Liver (tissue), 9 donors: ENCODE data around the gene ACSM2B. TPM values are rescaled to one million over a fixed set of nuclear protein-coding genes. Genes with fewer than 3 reads are reported as not detected.

ENCODE experiments used
- DNase-seq: peaks from one replicate; pipeline ENCODE4 v3.0.0-alpha.2; 2017; ENCODE audit warnings: low spot score
- H3K27ac ChIP-seq, 2 donors: one replicate each; pipeline ENCODE4 v1.7.0; 2013; ENCODE audit warnings: inconsistent platforms in 2 of 2, low read length in 2 of 2, control low read depth in 1 of 2, low read depth in 1 of 2, mild to moderate bottlenecking in 1 of 2
- H3K27me3 ChIP-seq, 4 donors: one replicate each; pipeline versions ENCODE4 v1.6.1 to v1.7.0; 2013; ENCODE audit warnings: low read length in 3 of 4, inconsistent platforms in 1 of 4, mild to moderate bottlenecking in 1 of 4, moderate library complexity in 1 of 4; ENCODE audit not compliant: control insufficient read depth in 4 of 4, insufficient read depth in 4 of 4
- H3K36me3 ChIP-seq, 4 donors: one replicate each; pipeline versions ENCODE4 v1.6.1 to v1.7.0; 2013; ENCODE audit warnings: low read length in 3 of 4, mild to moderate bottlenecking in 3 of 4, low read depth in 1 of 4, moderate library complexity in 1 of 4; ENCODE audit not compliant: control insufficient read depth in 4 of 4, insufficient read depth in 3 of 4
- H3K4me1 ChIP-seq, 4 donors: one replicate each; pipeline versions ENCODE4 v1.6.1 to v1.7.0; 2013; ENCODE audit warnings: low read length in 3 of 4, mild to moderate bottlenecking in 3 of 4, moderate library complexity in 1 of 4; ENCODE audit not compliant: control insufficient read depth in 4 of 4, insufficient read depth in 4 of 4
- H3K4me3 ChIP-seq, 3 donors: one replicate each; pipeline versions ENCODE4 v1.6.1 to v1.7.0; 2013; ENCODE audit warnings: low read length in 3 of 3, control low read depth in 1 of 3, low read depth in 1 of 3, mild to moderate bottlenecking in 1 of 3
- H3K9ac ChIP-seq, 2 donors: one replicate each; pipeline ENCODE4 v1.7.0; 2013; ENCODE audit warnings: low read length in 2 of 2, mild to moderate bottlenecking in 2 of 2, moderate library complexity in 2 of 2, control low read depth in 1 of 2, low read depth in 1 of 2
- H3K9me3 ChIP-seq, 4 donors: one replicate each; pipeline versions ENCODE4 v1.6.1 to v1.7.0; 2013; ENCODE audit warnings: low read length in 3 of 4; ENCODE audit not compliant: control insufficient read depth in 4 of 4
- EGR1 ChIP-seq, 2 donors: IDR thresholded peaks; 2 replicates each; pipeline ENCODE4 v1.6.1; 2016 to 2018; ENCODE audit warnings: antibody characterized with exemption in 2 of 2, low read depth in 2 of 2
- FOXA1 ChIP-seq: IDR thresholded peaks from 2 replicates; pipeline ENCODE4 v1.6.1; 2016; ENCODE audit warnings: antibody characterized with exemption
- FOXA2 ChIP-seq: IDR thresholded peaks from 2 replicates; pipeline ENCODE4 v1.6.1; 2016; ENCODE audit warnings: antibody characterized with exemption
- GABPA ChIP-seq, 2 donors: IDR thresholded peaks in 1 of 2; conservative IDR thresholded peaks in 1 of 2; 2 replicates each; pipeline ENCODE4 v1.6.1; 2016; ENCODE audit warnings: antibody characterized with exemption in 2 of 2, mild to moderate bottlenecking in 1 of 2, moderate library complexity in 1 of 2
- HNF4A ChIP-seq, 2 donors: conservative IDR thresholded peaks; 2 replicates each; pipeline ENCODE4 v1.6.1; 2016; ENCODE audit warnings: antibody characterized with exemption in 2 of 2, mild to moderate bottlenecking in 2 of 2
- HNF4G ChIP-seq: IDR thresholded peaks from 2 replicates; pipeline ENCODE4 v1.6.1; 2016; ENCODE audit warnings: antibody characterized with exemption
- JUND ChIP-seq, 2 donors: IDR thresholded peaks; 2 replicates each; pipeline ENCODE4 v1.6.1; 2016; ENCODE audit warnings: antibody characterized with exemption in 2 of 2
- MAX ChIP-seq: IDR thresholded peaks from 2 replicates; pipeline ENCODE4 v1.6.1; 2016; ENCODE audit warnings: antibody characterized with exemption
- NR2F2 ChIP-seq: IDR thresholded peaks from 2 replicates; pipeline ENCODE4 v1.6.1; 2016; ENCODE audit warnings: antibody characterized with exemption
- RAD21 ChIP-seq, 2 donors: IDR thresholded peaks; 2 replicates each; pipeline ENCODE4 v1.6.1; 2016; ENCODE audit warnings: antibody characterized with exemption in 2 of 2, mild to moderate bottlenecking in 2 of 2
- YY1 ChIP-seq: IDR thresholded peaks from 2 replicates; pipeline ENCODE4 v1.6.1; 2016; ENCODE audit warnings: antibody characterized with exemption, mild to moderate bottlenecking
- ZBTB33 ChIP-seq: IDR thresholded peaks from 2 replicates; pipeline ENCODE4 v1.6.1; 2016; ENCODE audit warnings: antibody characterized with exemption
- WGBS: extraction: QIAGEN DNeasy Blood & Tissue Kit; methylation state at CpG from one replicate; pipeline ENCODE4 v1.1.7; 2013; 5-methylcytosine and 5-hydroxymethylcytosine counted together
- polyA plus RNA-seq, 2 donors: library from polyadenylated mRNA; stranded (reverse) in 1 of 2; unstranded in 1 of 2; fragments of 200-250 nt in 1 of 2; fragments of >200 nt in 1 of 2; fragmentation: Nextera tagmentation in 1 of 2; extraction: Ambion mirVana in 1 of 2; gene quantifications; one replicate each; pipeline versions ENCODE4 v1.2.1 to v1.2.3, GENCODE V29; 2013 to 2015
- total RNA-seq, 2 donors: library from RNA; depleted of rRNA; stranded (reverse); fragments of >200 nt; gene quantifications; one replicate each; pipeline ENCODE4 v1.2.3, GENCODE V29; 2014
- TF ChIP-seq, protein P1 (sequence below): IDR thresholded peaks from 2 replicates; pipeline ENCODE4 v1.6.1; 2016; ENCODE audit warnings: antibody characterized with exemption
- TF ChIP-seq, protein P2 (sequence below): fragments of 150-350 bp; IDR thresholded peaks from 2 replicates; pipeline ENCODE4 v1.5.1; 2017; ENCODE audit warnings: improper control_type of control experiment, low read depth, low read length; ENCODE audit not compliant: missing input control
- TF ChIP-seq, protein P3 (sequence below): IDR thresholded peaks from 2 replicates; pipeline ENCODE4 v1.6.1; 2016; ENCODE audit warnings: antibody characterized with exemption, mild to moderate bottlenecking
- donor health status: healthy.
- donor health status: healthy.
- donor health status: healthy.
- donor health status: healthy.
- donor health status: healthy.

Gene ACSM2B
- total and polyA plus RNA-seq, 4 donors: 46.0 to 852 (median 500) TPM

GRCh38 chr16:20611350-20611902, 35.3 kb upstream of the ACSM2B start (continued):
- TF ChIP-seq ZBTB33: no peak
- TF ChIP-seq EGR1 (IDR thresholded peaks at IDR 0.05; ENCODE audit: low read depth in 2 of 2): no peak
- TF ChIP-seq, protein P1, sequence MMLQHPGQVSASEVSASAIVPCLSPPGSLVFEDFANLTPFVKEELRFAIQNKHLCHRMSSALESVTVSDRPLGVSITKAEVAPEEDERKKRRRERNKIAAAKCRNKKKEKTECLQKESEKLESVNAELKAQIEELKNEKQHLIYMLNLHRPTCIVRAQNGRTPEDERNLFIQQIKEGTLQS: no peak
- no peak for TF ChIP-seq HNF4G
- TF ChIP-seq FOXA2: no peak
- no peak for TF ChIP-seq FOXA1
- no peak for TF ChIP-seq GABPA (IDR thresholded peaks at IDR 0.05 in 1 of 2, conservative IDR thresholded peaks at IDR 0.05 in 1 of 2)

- Histone ChIP-seq H3K27ac (peak overlapping the region; percentile 42 to 52), H3K27me3 (no peaks in the 10 kb centered on the region), H3K4me1 (peaks cover 14 to 46% (median 35%) of the 10 kb centered on the region in 4 donors), H3K36me3 (no peaks in the 10 kb centered on the region), H3K9me3 (no peaks in the 10 kb centered on the region), H3K4me3 (no peak overlapping the region), H3K9ac (no peak overlapping the region)
- DNase-seq: no peak
- WGBS: 77% methylated on average over 4 of the region's 4 CpGs
- no peak for TF ChIP-seq YY1
- TF ChIP-seq, protein P2, sequence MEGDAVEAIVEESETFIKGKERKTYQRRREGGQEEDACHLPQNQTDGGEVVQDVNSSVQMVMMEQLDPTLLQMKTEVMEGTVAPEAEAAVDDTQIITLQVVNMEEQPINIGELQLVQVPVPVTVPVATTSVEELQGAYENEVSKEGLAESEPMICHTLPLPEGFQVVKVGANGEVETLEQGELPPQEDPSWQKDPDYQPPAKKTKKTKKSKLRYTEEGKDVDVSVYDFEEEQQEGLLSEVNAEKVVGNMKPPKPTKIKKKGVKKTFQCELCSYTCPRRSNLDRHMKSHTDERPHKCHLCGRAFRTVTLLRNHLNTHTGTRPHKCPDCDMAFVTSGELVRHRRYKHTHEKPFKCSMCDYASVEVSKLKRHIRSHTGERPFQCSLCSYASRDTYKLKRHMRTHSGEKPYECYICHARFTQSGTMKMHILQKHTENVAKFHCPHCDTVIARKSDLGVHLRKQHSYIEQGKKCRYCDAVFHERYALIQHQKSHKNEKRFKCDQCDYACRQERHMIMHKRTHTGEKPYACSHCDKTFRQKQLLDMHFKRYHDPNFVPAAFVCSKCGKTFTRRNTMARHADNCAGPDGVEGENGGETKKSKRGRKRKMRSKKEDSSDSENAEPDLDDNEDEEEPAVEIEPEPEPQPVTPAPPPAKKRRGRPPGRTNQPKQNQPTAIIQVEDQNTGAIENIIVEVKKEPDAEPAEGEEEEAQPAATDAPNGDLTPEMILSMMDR: no peak
- no peak for TF ChIP-seq HNF4A (conservative IDR thresholded peaks at IDR 0.05)
Observed at GRCh38 chr16:20610892-20611349, 34.8 kb upstream of the ACSM2B start.

- no peak for DNase-seq
- no peaks in the 10 kb centered on the region for H3K9me3 ChIP-seq
- 87% methylated on average over 6 of the region's 6 CpGs for WGBS
- H3K27me3 ChIP-seq: no peaks in the 10 kb centered on the region
- H3K4me3 ChIP-seq: no peak overlapping the region
- no peak overlapping the region for H3K9ac ChIP-seq
- peaks cover 14 to 46% (median 35%) of the 10 kb centered on the region in 4 donors for H3K4me1 ChIP-seq
- H3K36me3 ChIP-seq: no peaks in the 10 kb centered on the region
- peak overlapping the region in 1 of 2 donors; percentile 52 for H3K27ac ChIP-seq
- TF ChIP-seq, protein P2: no peak
- TF ChIP-seq FOXA2: no peak
- TF ChIP-seq NR2F2: no peak
- TF ChIP-seq GABPA (IDR thresholded peaks at IDR 0.05 in 1 of 2, conservative IDR thresholded peaks at IDR 0.05 in 1 of 2): no peak
- no peak for TF ChIP-seq EGR1 (IDR thresholded peaks at IDR 0.05; ENCODE audit: low read depth in 2 of 2)
- TF ChIP-seq ZBTB33: no peak
- TF ChIP-seq, protein P3, sequence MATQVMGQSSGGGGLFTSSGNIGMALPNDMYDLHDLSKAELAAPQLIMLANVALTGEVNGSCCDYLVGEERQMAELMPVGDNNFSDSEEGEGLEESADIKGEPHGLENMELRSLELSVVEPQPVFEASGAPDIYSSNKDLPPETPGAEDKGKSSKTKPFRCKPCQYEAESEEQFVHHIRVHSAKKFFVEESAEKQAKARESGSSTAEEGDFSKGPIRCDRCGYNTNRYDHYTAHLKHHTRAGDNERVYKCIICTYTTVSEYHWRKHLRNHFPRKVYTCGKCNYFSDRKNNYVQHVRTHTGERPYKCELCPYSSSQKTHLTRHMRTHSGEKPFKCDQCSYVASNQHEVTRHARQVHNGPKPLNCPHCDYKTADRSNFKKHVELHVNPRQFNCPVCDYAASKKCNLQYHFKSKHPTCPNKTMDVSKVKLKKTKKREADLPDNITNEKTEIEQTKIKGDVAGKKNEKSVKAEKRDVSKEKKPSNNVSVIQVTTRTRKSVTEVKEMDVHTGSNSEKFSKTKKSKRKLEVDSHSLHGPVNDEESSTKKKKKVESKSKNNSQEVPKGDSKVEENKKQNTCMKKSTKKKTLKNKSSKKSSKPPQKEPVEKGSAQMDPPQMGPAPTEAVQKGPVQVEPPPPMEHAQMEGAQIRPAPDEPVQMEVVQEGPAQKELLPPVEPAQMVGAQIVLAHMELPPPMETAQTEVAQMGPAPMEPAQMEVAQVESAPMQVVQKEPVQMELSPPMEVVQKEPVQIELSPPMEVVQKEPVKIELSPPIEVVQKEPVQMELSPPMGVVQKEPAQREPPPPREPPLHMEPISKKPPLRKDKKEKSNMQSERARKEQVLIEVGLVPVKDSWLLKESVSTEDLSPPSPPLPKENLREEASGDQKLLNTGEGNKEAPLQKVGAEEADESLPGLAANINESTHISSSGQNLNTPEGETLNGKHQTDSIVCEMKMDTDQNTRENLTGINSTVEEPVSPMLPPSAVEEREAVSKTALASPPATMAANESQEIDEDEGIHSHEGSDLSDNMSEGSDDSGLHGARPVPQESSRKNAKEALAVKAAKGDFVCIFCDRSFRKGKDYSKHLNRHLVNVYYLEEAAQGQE: no peak
- no peak for TF ChIP-seq JUND (IDR thresholded peaks at IDR 0.05)
- no peak for TF ChIP-seq RAD21 (IDR thresholded peaks at IDR 0.05)
- no peak for TF ChIP-seq YY1
- no peak for TF ChIP-seq FOXA1
- TF ChIP-seq MAX: no peak
- no peak for TF ChIP-seq HNF4A (conservative IDR thresholded peaks at IDR 0.05)
Observed at GRCh38 chr16:20610211-20610891, 34.2 kb upstream of the ACSM2B start.
